HepG2 (cell line): Measurements from ENCODE around the gene ZNF276. TPM values are rescaled to one million over a fixed set of nuclear protein-coding genes. Genes with fewer than 3 reads are reported as not detected.
A peak's percentile ranks its signal among the peaks of the same experiment; 100 is the strongest.

Experiments
- DZIP1 ChIP-seq: sonication (generic); formaldehyde crosslinking; IDR thresholded peaks from 2 replicates; pipeline ENCODE4 v1.5.0; 2020; ENCODE audit warnings: mild to moderate bottlenecking, missing genetic modification reagents
- HNF4A ChIP-seq: sonication (generic); formaldehyde crosslinking; IDR thresholded peaks from 2 replicates; pipeline ENCODE4 v1.4.0; 2020; ENCODE audit warnings: missing genetic modification reagents
- JUNB ChIP-seq: sonication (generic); formaldehyde crosslinking; IDR thresholded peaks from 2 replicates; pipeline ENCODE4 v1.8.0; 2022; ENCODE audit warnings: missing genetic modification reagents, mild to moderate bottlenecking, borderline replicate concordance
- KAT7 ChIP-seq: IDR thresholded peaks from 2 replicates; pipeline ENCODE4 v1.6.1; 2018; ENCODE audit warnings: borderline replicate concordance, missing compliant biosample characterization
- KDM5A ChIP-seq: fragments of 200-600 bp; sonication (generic); IDR thresholded peaks from 2 replicates; pipeline ENCODE4 v1.7.0; 2018; ENCODE audit warnings: antibody characterized with exemption, mild to moderate bottlenecking, low read length, borderline replicate concordance
- KMT2B ChIP-seq: IDR thresholded peaks from 2 replicates; pipeline ENCODE4 v1.6.1; 2016; ENCODE audit warnings: missing genetic modification reagents, missing compliant biosample characterization
- MATR3 ChIP-seq: sonication (generic); formaldehyde crosslinking; IDR thresholded peaks from 2 replicates; pipeline ENCODE4 v1.4.0; 2020; ENCODE audit warnings: missing genetic modification reagents
- REL ChIP-seq: sonication (generic); formaldehyde crosslinking; conservative IDR thresholded peaks from 2 replicates; pipeline ENCODE4 v1.8.0; 2022; ENCODE audit warnings: mild to moderate bottlenecking, missing genetic modification reagents, moderate library complexity
- REST ChIP-seq, 2 experiments: IDR thresholded peaks; 2 replicates each; pipeline ENCODE4 v1.6.1; 2011 to 2012; ENCODE audit warnings: low read length in 2 of 2, borderline replicate concordance in 1 of 2, low read depth in 1 of 2, mild to moderate bottlenecking in 1 of 2, moderate library complexity in 1 of 2
- SIX4 ChIP-seq: sonication (generic); formaldehyde crosslinking; IDR thresholded peaks from 2 replicates; pipeline ENCODE4 v1.4.0; 2020; ENCODE audit warnings: missing genetic modification reagents
- SMYD3 ChIP-seq: sonication (generic); formaldehyde crosslinking; IDR thresholded peaks from 2 replicates; pipeline ENCODE4 v1.8.1; 2023; ENCODE audit warnings: mild to moderate bottlenecking, missing genetic modification reagents
- SNAPC5 ChIP-seq: sonication (generic); formaldehyde crosslinking; IDR thresholded peaks from 2 replicates; pipeline ENCODE4 v1.8.1; 2023; ENCODE audit warnings: mild to moderate bottlenecking, missing genetic modification reagents, borderline replicate concordance
- SOX5 ChIP-seq: IDR thresholded peaks from 2 replicates; pipeline ENCODE4 v1.6.1; 2016; ENCODE audit warnings: borderline replicate concordance
- SP4 ChIP-seq: sonication (generic); formaldehyde crosslinking; IDR thresholded peaks from 2 replicates; pipeline ENCODE4 v1.8.1; 2023; ENCODE audit warnings: mild to moderate bottlenecking, missing genetic modification reagents
- SUZ12 ChIP-seq: fragments of 150-350 bp; IDR thresholded peaks from 2 replicates; pipeline ENCODE4 v1.6.1; 2014; ENCODE audit warnings: low read depth, low read length
- TARDBP ChIP-seq: sonication (generic); formaldehyde crosslinking; IDR thresholded peaks from 2 replicates; pipeline ENCODE4 v1.8.0; 2022; ENCODE audit warnings: mild to moderate bottlenecking, missing genetic modification reagents
- ZBED4 ChIP-seq: sonication (generic); formaldehyde crosslinking; IDR thresholded peaks from 2 replicates; pipeline ENCODE4 v1.4.0; 2020; ENCODE audit warnings: missing genetic modification reagents, borderline replicate concordance
- ZNF343 ChIP-seq: sonication (generic); formaldehyde crosslinking; IDR thresholded peaks from 2 replicates; pipeline ENCODE4 v1.4.0; 2020; ENCODE audit warnings: mild to moderate bottlenecking, missing genetic modification reagents
- ZNF670 ChIP-seq: sonication (generic); formaldehyde crosslinking; IDR thresholded peaks from 2 replicates; pipeline ENCODE4 v1.8.0; 2022; ENCODE audit warnings: mild to moderate bottlenecking, missing genetic modification reagents, borderline replicate concordance
- polyA plus RNA-seq, 8 experiments: library from polyadenylated mRNA; depleted of rRNA in 3 of 8; stranded (reverse) in 7 of 8; unstranded in 1 of 8; fragments of >200 nt; fragmentation: Illumina TruSeq in 4 of 8; extraction: Trizol in 4 of 8; gene quantifications; 2 replicates each; pipeline versions ENCODE4 v1.2.1 to v1.2.3, GENCODE V29; 2011 to 2016; ENCODE audit warnings: low read depth in 4 of 8, missing spikeins in 1 of 8, mixed read lengths in 1 of 8; ENCODE audit not compliant: insufficient read depth in 1 of 8
- total RNA-seq, 5 experiments: library from RNA; depleted of rRNA; stranded (reverse); fragments of >200 nt; fragmentation: Illumina TruSeq; extraction: Trizol; gene quantifications; 2 replicates each; pipeline ENCODE4 v1.2.3, GENCODE V29; 2016; ENCODE audit warnings: low read depth in 1 of 5

ZNF276 gene
- total and polyA plus RNA-seq, 2 of the 13 experiments (the other 11 are each of a cell fraction or from before 2014, with no cell fraction given): 17.7 to 18.0 TPM

GRCh38 chr16:89720813-89721545 is at the start of gene ZNF276, which contains the start of gene VPS9D1 (continued):
- TF ChIP-seq SP4: peak; percentile 97
- TF ChIP-seq KDM5A: peak; percentile 96
- TF ChIP-seq KMT2B (CRISPR knock-in tag): peak; percentile 68
- peak; percentile 3; the same call in 1 of the 2 replicates for TF ChIP-seq ZNF670 (CRISPR knock-in tag)
- TF ChIP-seq SOX5 (CRISPR knock-in tag): peak; percentile 8; the same call in 1 of the 2 replicates
- TF ChIP-seq DZIP1 (CRISPR knock-in tag): peak; percentile 64; the same call in 1 of the 2 replicates
- TF ChIP-seq ZNF343 (CRISPR knock-in tag): peak; percentile 81; the same call in 1 of the 2 replicates
- TF ChIP-seq ZBED4: 0 out of 2 replicates have a peak, but pooled peaks have one; percentile 74
- TF ChIP-seq JUNB (CRISPR knock-in tag): no peak
- peak; percentile 89 for TF ChIP-seq TARDBP (CRISPR knock-in tag)
- peak; percentile 48; the same call in 1 of the 2 replicates for TF ChIP-seq MATR3
- TF ChIP-seq SIX4 (CRISPR knock-in tag): no peak; the same call in 1 of the 2 replicates
- peak; percentile 19; the same call in 1 of the 2 replicates for TF ChIP-seq SNAPC5
- no peak for TF ChIP-seq SUZ12
- TF ChIP-seq REST (IDR thresholded peaks at IDR 0.05; ENCODE audit: borderline replicate concordance in 1 of 2, low read depth in 1 of 2, low read length in 2 of 2): peak in 1 of 2 experiments; percentile 58; a peak in 1 of 4 replicates
- TF ChIP-seq SMYD3 (CRISPR knock-in tag): no peak
- TF ChIP-seq REL (CRISPR knock-in tag): no peak; the same call in none of the 2 replicates
- TF ChIP-seq KAT7 (CRISPR knock-in tag): peak; percentile 87; the same call in 1 of the 2 replicates
- TF ChIP-seq HNF4A: no peak
